ENCODE data around the gene PMPCB. TPM values are rescaled to one million over a fixed set of nuclear protein-coding genes. Genes with fewer than 3 reads are reported as not detected.

The PMPCB gene
- polyA plus RNA-seq, 1 donor, result 90.5 TPM

DNA sequence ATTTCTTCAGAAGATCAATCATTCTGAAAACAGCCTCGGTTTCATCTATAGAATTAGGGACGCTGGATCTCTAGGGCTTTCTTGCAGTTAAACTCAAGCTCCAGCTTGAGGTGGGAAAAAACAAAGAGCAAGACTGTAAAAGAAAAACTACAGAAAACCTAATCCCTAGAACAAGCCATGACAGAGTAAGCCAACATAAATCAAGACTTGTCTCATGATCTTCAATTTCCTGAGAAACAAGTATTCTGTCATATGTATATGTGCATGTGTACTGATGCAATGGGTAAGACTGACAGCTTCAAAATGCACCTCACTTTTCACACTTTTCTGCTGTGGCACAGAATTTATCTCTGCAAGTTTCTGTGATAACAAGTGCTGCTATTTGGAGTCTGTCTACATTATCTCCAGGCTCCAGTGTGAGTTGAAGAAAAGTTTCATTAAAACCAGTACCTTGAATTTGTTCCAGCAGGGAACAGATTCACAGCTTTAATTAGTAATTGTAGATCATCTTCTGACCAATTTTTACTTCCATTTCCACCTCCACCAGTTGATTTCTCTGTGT, 19.2 kb downstream of the PMPCB start:
- H3K4me3 ChIP-seq (ENCODE audit: low read length), result no peak overlapping the region
- H3K27me3 ChIP-seq (ENCODE audit: control insufficient read depth, insufficient read depth, low read length), result no peaks in the 10 kb centered on the region
- H3K27ac ChIP-seq (ENCODE audit: low read length), result no peak overlapping the region
- WGBS (ENCODE audit: insufficient coverage, low lambda C conversion rate), result no CpG with 5 or more reads among the region's 2 CpGs
- H3K9me3 ChIP-seq (ENCODE audit: control insufficient read depth, low read depth, low read length), result no peaks in the 10 kb centered on the region
- DNase-seq, result peak in 1 of 2 donors; percentile 4
- H3K4me1 ChIP-seq (ENCODE audit: control insufficient read depth, insufficient read depth, low read length), result no peaks in the 10 kb centered on the region
- H3K36me3 ChIP-seq (ENCODE audit: control insufficient read depth, insufficient read depth, low read length), result peaks cover 76% of the 10 kb centered on the region

DNA sequence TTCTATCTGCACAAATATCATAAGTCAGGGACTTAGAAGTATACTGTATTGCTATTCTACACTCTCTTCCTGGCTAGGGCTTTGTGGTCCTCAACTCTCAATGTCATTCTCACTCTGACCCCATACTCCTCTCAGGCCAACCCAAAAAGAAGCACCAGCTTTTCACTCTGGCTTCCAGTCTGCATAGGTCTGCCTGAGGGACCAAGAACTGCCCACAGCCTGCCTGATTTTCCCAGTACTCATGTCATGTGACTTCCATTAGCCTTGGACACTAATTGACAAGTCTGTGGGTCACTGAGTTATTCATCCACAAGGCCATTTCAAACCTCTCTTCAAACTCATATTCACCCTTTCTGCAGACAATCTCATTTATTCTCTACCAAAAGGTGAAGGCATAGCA, 19.8 kb downstream of the PMPCB start:
- Histone ChIP-seq H3K4me1 (ENCODE audit: control insufficient read depth, insufficient read depth, low read length) (no peaks in the 10 kb centered on the region), H3K9me3 (ENCODE audit: control insufficient read depth, low read depth, low read length) (no peaks in the 10 kb centered on the region), H3K36me3 (ENCODE audit: control insufficient read depth, insufficient read depth, low read length) (peaks cover 74% of the 10 kb centered on the region), H3K27ac (ENCODE audit: low read length) (no peak overlapping the region), H3K27me3 (ENCODE audit: control insufficient read depth, insufficient read depth, low read length) (no peaks in the 10 kb centered on the region), H3K4me3 (ENCODE audit: low read length) (no peak overlapping the region)
- no peak for DNase-seq

DNA sequence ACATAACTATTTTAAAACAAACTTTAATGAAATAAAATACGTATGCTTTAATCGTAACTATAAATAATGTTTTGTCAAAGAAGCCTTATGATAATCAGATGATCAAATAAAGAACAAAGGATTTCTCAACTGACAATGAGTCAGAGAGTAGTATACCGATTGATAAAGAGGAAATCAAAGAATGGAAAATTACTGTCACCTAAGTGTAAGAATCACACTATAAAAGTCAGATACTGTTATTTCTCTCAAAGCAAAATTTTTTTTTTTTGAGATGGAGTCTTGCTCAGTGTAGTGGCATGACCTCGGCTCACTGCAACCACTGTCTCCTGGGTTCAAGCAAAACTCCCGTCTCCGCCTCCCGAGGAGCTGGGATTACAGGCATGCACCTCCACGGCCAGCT, 28.5 kb downstream of the PMPCB start:
- Histone ChIP-seq H3K27me3 (ENCODE audit: control insufficient read depth, insufficient read depth, low read length) (no peaks in the 10 kb centered on the region), H3K9me3 (ENCODE audit: control insufficient read depth, low read depth, low read length) (no peaks in the 10 kb centered on the region), H3K4me1 (ENCODE audit: control insufficient read depth, insufficient read depth, low read length) (no peaks in the 10 kb centered on the region), H3K36me3 (ENCODE audit: control insufficient read depth, insufficient read depth, low read length) (peaks cover 53% of the 10 kb centered on the region), H3K27ac (ENCODE audit: low read length) (no peak overlapping the region), H3K4me3 (ENCODE audit: low read length) (no peak overlapping the region)
- no peak for DNase-seq
- WGBS (ENCODE audit: insufficient coverage, low lambda C conversion rate), result 96% methylated on average over 3 of the region's 8 CpGs

DNA sequence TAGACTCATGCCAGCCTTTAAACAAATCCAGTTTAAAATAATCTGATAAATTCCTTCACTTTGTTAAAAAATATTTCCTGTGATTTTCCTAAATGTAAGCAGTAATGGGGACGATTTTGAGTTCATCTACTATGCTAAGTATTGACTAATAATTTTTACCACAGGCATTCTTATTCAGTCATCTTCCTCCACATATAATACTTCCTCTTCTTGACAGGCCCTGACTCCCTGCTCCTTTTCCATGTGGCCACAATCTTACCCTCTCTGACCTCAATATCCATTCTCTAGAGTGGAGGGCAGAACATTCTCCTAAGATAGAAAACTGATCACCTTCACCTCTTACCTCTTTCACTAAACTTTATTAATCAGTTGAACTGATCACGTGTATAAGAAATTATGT, 39.5 kb downstream of the PMPCB start:
- WGBS (ENCODE audit: insufficient coverage, low lambda C conversion rate), result no CpG with 5 or more reads among the region's 2 CpGs
- H3K4me1 ChIP-seq (ENCODE audit: control insufficient read depth, insufficient read depth, low read length), result no peaks in the 10 kb centered on the region
- no peaks in the 10 kb centered on the region for H3K27me3 ChIP-seq (ENCODE audit: control insufficient read depth, insufficient read depth, low read length)
- no peak overlapping the region for H3K27ac ChIP-seq (ENCODE audit: low read length)
- H3K9me3 ChIP-seq (ENCODE audit: control insufficient read depth, low read depth, low read length), result no peaks in the 10 kb centered on the region
- DNase-seq, result no peak
- H3K36me3 ChIP-seq (ENCODE audit: control insufficient read depth, insufficient read depth, low read length), result peaks cover 57% of the 10 kb centered on the region
- no peak overlapping the region for H3K4me3 ChIP-seq (ENCODE audit: low read length)

DNA sequence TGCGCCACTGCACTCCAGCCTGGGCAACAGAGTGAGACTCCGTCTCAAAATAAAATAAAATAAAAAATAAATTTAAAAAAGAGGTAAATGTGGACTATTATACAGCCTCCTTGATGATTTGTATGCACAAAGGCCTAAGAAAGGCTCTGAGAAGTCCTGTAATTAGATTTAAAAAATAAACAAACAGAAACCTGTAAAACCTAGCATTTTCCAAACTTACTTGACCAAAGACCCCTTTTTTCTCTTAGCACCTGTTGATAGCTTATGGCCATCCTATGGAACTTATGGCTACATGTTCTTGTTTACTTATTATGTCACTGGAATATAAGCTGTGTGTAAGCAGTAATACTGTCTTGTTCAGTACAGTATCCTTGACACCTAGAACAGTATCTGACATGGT, 41.6 kb downstream of the PMPCB start:
- peaks cover 55% of the 10 kb centered on the region for H3K36me3 ChIP-seq (ENCODE audit: control insufficient read depth, insufficient read depth, low read length)

GRCh38 chr7:103341466-103341865, 44.2 kb downstream of the PMPCB start:
- Histone ChIP-seq H3K4me3 (ENCODE audit: low read length) (no peak overlapping the region), H3K9me3 (ENCODE audit: control insufficient read depth, low read depth, low read length) (no peaks in the 10 kb centered on the region), H3K4me1 (ENCODE audit: control insufficient read depth, insufficient read depth, low read length) (peaks cover 5% of the 10 kb centered on the region), H3K27me3 (ENCODE audit: control insufficient read depth, insufficient read depth, low read length) (no peaks in the 10 kb centered on the region), H3K36me3 (ENCODE audit: control insufficient read depth, insufficient read depth, low read length) (peaks cover 37% of the 10 kb centered on the region), H3K27ac (ENCODE audit: low read length) (no peak overlapping the region)
- no peak for DNase-seq
- 100% methylated on average over 1 of the region's 2 CpGs for WGBS (ENCODE audit: insufficient coverage, low lambda C conversion rate)

More for the DNA sequence above, 41.6 kb downstream of the PMPCB start:
- Histone ChIP-seq H3K27ac (ENCODE audit: low read length) (no peak overlapping the region), H3K4me3 (ENCODE audit: low read length) (no peak overlapping the region), H3K9me3 (ENCODE audit: control insufficient read depth, low read depth, low read length) (no peaks in the 10 kb centered on the region), H3K27me3 (ENCODE audit: control insufficient read depth, insufficient read depth, low read length) (no peaks in the 10 kb centered on the region), H3K4me1 (ENCODE audit: control insufficient read depth, insufficient read depth, low read length) (peaks cover 5% of the 10 kb centered on the region)
- no peak for DNase-seq
- WGBS (ENCODE audit: insufficient coverage, low lambda C conversion rate), result no CpG with 5 or more reads among the region's 2 CpGs

DNA sequence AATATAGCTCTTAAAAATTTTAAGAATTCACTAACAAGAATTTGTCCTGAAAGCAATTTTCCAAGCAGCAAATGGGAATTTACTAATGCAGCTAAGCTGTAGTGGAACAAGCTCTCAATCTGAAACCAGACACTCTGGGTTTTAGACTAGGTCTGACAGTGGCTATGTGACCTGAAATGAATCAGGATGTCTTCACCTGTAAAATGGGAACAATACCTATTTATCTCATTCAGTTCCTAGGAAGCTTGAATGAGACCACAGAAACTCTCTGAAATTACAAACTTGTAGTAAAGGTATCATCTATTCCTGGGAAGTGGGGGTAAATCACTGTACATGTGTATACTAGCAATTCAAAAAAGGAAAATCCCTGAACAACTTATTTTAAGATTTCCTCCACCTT, 46.1 kb downstream of the PMPCB start:
- Histone ChIP-seq H3K4me1 (ENCODE audit: control insufficient read depth, insufficient read depth, low read length) (peaks cover 5% of the 10 kb centered on the region), H3K9me3 (ENCODE audit: control insufficient read depth, low read depth, low read length) (no peaks in the 10 kb centered on the region), H3K36me3 (ENCODE audit: control insufficient read depth, insufficient read depth, low read length) (peaks cover 22% of the 10 kb centered on the region), H3K27ac (ENCODE audit: low read length) (peak overlapping the region; percentile 95), H3K27me3 (ENCODE audit: control insufficient read depth, insufficient read depth, low read length) (no peaks in the 10 kb centered on the region), H3K4me3 (ENCODE audit: low read length) (peak overlapping the region; percentile 97)
- no peak for DNase-seq

GRCh38 chr7:103343758-103344452, 46.7 kb downstream of the PMPCB start:
- Histone ChIP-seq H3K9me3 (ENCODE audit: control insufficient read depth, low read depth, low read length) (no peaks in the 10 kb centered on the region), H3K36me3 (ENCODE audit: control insufficient read depth, insufficient read depth, low read length) (peaks cover 20% of the 10 kb centered on the region), H3K27ac (ENCODE audit: low read length) (peak overlapping the region; percentile 95), H3K4me1 (ENCODE audit: control insufficient read depth, insufficient read depth, low read length) (peaks cover 5% of the 10 kb centered on the region), H3K4me3 (ENCODE audit: low read length) (peak overlapping the region; percentile 97), H3K27me3 (ENCODE audit: control insufficient read depth, insufficient read depth, low read length) (no peaks in the 10 kb centered on the region)
- DNase-seq, result peak; percentile 69 to 90
- 0% methylated on average over 2 of the region's 26 CpGs for WGBS (ENCODE audit: insufficient coverage, low lambda C conversion rate)

DNA sequence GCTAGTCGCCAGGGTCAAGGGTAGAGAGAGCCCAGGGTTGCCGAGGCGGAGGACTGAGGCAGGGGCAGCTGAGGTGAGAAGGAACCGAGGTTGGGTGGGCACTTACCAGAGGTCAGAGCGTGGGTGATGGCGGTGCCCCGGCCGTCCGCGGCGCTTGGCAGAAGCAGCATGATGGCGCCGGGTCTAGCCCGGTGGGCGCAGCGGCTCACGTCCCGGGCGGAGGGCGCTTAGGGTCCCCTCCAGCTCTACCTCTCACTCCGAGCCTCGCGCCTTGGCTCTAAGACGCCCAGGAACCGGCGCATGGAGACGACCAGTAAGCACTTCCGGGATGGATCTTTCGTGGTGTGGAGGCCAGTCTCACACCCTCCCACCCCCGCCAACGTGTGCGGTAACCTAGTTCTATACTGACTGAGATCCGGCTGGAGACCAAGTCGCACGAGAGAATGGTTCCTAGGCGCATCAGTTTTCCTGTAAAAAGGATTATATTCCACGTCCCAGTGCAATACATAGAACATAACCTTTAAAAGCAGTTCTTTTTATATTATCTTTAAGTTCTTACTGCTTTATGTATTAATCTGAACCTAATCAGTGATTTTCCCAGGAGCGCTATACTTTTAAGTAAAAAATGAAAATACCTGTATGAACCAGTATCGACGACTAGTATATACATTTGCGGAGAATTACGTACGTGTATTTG, 47.4 kb downstream of the PMPCB start, which contains the start of gene DNAJC2:
Gene DNAJC2 (minus strand): TSS at position 315 of the 697 bp plus-strand sequence. CDS start 145 bp downstream, at position 170.
- H3K4me3 ChIP-seq (ENCODE audit: low read length), result peak within 1 kb of the TSS; percentile 97
- H3K9me3 ChIP-seq (ENCODE audit: control insufficient read depth, low read depth, low read length), result no peaks in the 10 kb centered on the region
- peaks cover 15% of the 10 kb centered on the region for H3K36me3 ChIP-seq (ENCODE audit: control insufficient read depth, insufficient read depth, low read length)
- peak; percentile 86 to 92 for DNase-seq
- WGBS (ENCODE audit: insufficient coverage, low lambda C conversion rate), result 0% methylated on average over 1 of the region's 43 CpGs
- H3K4me1 ChIP-seq (ENCODE audit: control insufficient read depth, insufficient read depth, low read length), result peaks cover 5% of the 10 kb centered on the region
- H3K27ac ChIP-seq (ENCODE audit: low read length), result peak within 1 kb of the TSS; percentile 95
- no peaks in the 10 kb centered on the region for H3K27me3 ChIP-seq (ENCODE audit: control insufficient read depth, insufficient read depth, low read length)

DNA sequence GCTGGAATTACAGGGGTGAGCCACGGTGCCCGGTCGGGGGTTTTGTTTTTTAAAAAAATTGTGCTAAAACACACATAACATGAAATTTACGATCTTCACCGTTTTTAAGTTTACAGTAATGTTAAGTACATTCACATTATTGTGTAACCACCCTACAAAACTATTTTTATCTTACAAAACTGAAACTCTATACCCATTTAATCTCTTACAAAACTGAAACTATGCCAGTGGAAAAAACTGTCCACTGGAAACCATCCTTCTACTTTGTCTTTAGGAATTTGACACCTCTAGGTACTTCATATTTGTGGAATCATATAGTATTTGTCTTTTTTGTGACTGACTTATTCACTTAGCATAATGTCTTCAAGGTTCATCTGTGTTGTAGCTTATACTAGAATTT, 49.2 kb downstream of the PMPCB start:
- no peak for DNase-seq
- H3K9me3 ChIP-seq (ENCODE audit: control insufficient read depth, low read depth, low read length), result no peaks in the 10 kb centered on the region
- no peaks in the 10 kb centered on the region for H3K27me3 ChIP-seq (ENCODE audit: control insufficient read depth, insufficient read depth, low read length)
- H3K4me3 ChIP-seq (ENCODE audit: low read length), result no peak overlapping the region
- peaks cover 7% of the 10 kb centered on the region for H3K36me3 ChIP-seq (ENCODE audit: control insufficient read depth, insufficient read depth, low read length)
- H3K4me1 ChIP-seq (ENCODE audit: control insufficient read depth, insufficient read depth, low read length), result peaks cover 5% of the 10 kb centered on the region
- WGBS (ENCODE audit: insufficient coverage, low lambda C conversion rate), result 92% methylated on average over 5 of the region's 5 CpGs
- no peak overlapping the region for H3K27ac ChIP-seq (ENCODE audit: low read length)
